ENCODE results near the gene GALNS. TPM values are rescaled to one million over a fixed set of nuclear protein-coding genes. Genes with fewer than 3 reads are reported as not detected.

GALNS gene
- total and polyA plus RNA-seq, 2 of the 13 experiments (the other 11 are each of a cell fraction or from before 2014, with no cell fraction given) = 9.2 to 9.8 TPM

DNA sequence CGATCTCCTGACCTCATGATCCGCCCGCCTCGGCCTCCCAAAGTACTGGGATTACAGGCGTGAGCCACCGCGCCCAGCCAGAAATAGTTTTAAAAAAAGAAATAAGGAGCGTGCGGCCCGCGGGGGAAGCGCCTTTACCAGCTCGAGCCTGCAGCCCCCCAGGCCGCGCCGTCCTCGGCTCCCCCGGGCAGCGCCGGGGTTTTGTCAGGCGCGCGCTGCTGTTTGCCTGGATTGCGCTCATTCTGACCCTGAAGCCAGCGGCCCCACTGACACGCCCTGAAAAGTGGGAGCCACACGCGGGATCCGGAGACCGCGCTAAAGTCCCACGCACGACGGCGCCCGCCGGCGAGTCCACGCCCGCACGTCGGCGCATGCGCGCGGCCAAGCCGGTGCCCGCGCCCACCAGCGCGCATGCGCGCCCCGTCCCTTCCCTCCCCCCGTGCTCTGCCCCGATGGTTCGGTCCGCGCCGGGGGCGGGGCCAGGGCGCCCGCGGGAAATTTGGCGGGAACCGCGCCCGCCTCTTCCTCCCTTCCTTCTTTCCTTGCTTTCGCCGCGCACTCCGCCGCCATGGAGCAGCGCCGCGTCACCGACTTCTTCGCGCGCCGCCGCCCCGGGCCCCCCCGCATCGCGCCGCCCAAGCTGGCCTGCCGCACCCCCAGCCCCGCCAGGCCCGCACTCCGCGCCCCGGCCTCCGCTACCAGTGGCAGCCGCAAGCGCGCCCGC is 53.3 kb downstream of the GALNS start, which contains the start of gene CDT1 (continued):
- TF ChIP-seq, protein P1, sequence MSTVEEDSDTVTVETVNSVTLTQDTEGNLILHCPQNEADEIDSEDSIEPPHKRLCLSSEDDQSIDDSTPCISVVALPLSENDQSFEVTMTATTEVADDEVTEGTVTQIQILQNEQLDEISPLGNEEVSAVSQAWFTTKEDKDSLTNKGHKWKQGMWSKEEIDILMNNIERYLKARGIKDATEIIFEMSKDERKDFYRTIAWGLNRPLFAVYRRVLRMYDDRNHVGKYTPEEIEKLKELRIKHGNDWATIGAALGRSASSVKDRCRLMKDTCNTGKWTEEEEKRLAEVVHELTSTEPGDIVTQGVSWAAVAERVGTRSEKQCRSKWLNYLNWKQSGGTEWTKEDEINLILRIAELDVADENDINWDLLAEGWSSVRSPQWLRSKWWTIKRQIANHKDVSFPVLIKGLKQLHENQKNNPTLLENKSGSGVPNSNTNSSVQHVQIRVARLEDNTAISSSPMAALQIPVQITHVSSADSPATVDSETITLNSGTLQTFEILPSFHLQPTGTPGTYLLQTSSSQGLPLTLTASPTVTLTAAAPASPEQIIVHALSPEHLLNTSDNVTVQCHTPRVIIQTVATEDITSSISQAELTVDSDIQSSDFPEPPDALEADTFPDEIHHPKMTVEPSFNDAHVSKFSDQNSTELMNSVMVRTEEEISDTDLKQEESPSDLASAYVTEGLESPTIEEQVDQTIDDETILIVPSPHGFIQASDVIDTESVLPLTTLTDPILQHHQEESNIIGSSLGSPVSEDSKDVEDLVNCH (CRISPR knock-in tag; IDR thresholded peaks at IDR 0.05) = no peak
- TF ChIP-seq ZNF567 (CRISPR knock-in tag; IDR thresholded peaks at IDR 0.05; ENCODE audit: borderline replicate concordance) (peak; percentile 43; the same call in 1 of the 2 replicates), HNF4A (CRISPR knock-in tag; IDR thresholded peaks at IDR 0.05) (no peak), KLF11 (CRISPR knock-in tag; IDR thresholded peaks at IDR 0.05) (peak; percentile 78; the same call in 1 of the 2 replicates), EHMT2 (IDR thresholded peaks at IDR 0.05; ENCODE audit: borderline replicate concordance, low read depth, low read length) (no peak), HOXD1 (CRISPR knock-in tag; IDR thresholded peaks at IDR 0.05) (peak; percentile 75; the same call in 1 of the 2 replicates), ONECUT2 (CRISPR knock-in tag; IDR thresholded peaks at IDR 0.05) (no peak), CBFB (CRISPR knock-in tag; IDR thresholded peaks at IDR 0.05) (no peak), JUNB (CRISPR knock-in tag; IDR thresholded peaks at IDR 0.05; ENCODE audit: borderline replicate concordance) (no peak), STAT5B (CRISPR knock-in tag; IDR thresholded peaks at IDR 0.05) (no peak), PHF20 (CRISPR knock-in tag; IDR thresholded peaks at IDR 0.05) (peak; percentile 68), ZMYM2 (CRISPR knock-in tag; IDR thresholded peaks at IDR 0.05) (peak; percentile 80), ZNF713 (CRISPR knock-in tag; IDR thresholded peaks at IDR 0.05) (no peak), YY1 (IDR thresholded peaks at IDR 0.05; ENCODE audit: insufficient read depth, insufficient replicate concordance, low read depth, low read length) (peak; percentile 81), SRSF4 (IDR thresholded peaks at IDR 0.05; ENCODE audit: low read depth, low read length, poor library complexity, severe bottlenecking) (no peak), ZNF615 (CRISPR knock-in tag; IDR thresholded peaks at IDR 0.05; ENCODE audit: borderline replicate concordance) (no peak), ZNF121 (CRISPR knock-in tag; IDR thresholded peaks at IDR 0.05) (no peak; the same call in 1 of the 2 replicates)
- TF ChIP-seq, protein P2, sequence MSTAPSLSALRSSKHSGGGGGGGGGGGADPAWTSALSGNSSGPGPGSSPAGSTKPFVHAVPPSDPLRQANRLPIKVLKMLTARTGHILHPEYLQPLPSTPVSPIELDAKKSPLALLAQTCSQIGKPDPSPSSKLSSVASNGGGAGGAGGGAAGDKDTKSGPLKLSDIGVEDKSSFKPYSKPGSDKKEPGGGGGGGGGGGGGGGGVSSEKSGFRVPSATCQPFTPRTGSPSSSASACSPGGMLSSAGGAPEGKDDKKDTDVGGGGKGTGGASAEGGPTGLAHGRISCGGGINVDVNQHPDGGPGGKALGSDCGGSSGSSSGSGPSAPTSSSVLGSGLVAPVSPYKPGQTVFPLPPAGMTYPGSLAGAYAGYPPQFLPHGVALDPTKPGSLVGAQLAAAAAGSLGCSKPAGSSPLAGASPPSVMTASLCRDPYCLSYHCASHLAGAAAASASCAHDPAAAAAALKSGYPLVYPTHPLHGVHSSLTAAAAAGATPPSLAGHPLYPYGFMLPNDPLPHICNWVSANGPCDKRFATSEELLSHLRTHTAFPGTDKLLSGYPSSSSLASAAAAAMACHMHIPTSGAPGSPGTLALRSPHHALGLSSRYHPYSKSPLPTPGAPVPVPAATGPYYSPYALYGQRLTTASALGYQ (CRISPR knock-in tag; IDR thresholded peaks at IDR 0.05) = no peak
- TF ChIP-seq, protein P3, sequence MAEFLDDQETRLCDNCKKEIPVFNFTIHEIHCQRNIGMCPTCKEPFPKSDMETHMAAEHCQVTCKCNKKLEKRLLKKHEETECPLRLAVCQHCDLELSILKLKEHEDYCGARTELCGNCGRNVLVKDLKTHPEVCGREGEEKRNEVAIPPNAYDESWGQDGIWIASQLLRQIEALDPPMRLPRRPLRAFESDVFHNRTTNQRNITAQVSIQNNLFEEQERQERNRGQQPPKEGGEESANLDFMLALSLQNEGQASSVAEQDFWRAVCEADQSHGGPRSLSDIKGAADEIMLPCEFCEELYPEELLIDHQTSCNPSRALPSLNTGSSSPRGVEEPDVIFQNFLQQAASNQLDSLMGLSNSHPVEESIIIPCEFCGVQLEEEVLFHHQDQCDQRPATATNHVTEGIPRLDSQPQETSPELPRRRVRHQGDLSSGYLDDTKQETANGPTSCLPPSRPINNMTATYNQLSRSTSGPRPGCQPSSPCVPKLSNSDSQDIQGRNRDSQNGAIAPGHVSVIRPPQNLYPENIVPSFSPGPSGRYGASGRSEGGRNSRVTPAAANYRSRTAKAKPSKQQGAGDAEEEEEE (CRISPR knock-in tag; IDR thresholded peaks at IDR 0.05; ENCODE audit: borderline replicate concordance) = no peak
- TF ChIP-seq, protein P4, sequence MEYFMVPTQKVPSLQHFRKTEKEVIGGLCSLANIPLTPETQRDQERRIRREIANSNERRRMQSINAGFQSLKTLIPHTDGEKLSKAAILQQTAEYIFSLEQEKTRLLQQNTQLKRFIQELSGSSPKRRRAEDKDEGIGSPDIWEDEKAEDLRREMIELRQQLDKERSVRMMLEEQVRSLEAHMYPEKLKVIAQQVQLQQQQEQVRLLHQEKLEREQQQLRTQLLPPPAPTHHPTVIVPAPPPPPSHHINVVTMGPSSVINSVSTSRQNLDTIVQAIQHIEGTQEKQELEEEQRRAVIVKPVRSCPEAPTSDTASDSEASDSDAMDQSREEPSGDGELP (IDR thresholded peaks at IDR 0.05; ENCODE audit: borderline replicate concordance, low read depth) = no peak
- TF ChIP-seq, protein P5, sequence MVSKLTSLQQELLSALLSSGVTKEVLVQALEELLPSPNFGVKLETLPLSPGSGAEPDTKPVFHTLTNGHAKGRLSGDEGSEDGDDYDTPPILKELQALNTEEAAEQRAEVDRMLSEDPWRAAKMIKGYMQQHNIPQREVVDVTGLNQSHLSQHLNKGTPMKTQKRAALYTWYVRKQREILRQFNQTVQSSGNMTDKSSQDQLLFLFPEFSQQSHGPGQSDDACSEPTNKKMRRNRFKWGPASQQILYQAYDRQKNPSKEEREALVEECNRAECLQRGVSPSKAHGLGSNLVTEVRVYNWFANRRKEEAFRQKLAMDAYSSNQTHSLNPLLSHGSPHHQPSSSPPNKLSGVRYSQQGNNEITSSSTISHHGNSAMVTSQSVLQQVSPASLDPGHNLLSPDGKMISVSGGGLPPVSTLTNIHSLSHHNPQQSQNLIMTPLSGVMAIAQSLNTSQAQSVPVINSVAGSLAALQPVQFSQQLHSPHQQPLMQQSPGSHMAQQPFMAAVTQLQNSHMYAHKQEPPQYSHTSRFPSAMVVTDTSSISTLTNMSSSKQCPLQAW (CRISPR knock-in tag; IDR thresholded peaks at IDR 0.05) = peak; percentile 71
